Lower leg skin (tissue), 3 donors: ENCODE results near the gene CS.

Source experiments
- CTCF ChIP-seq, 3 donors: fragments of 450-650 bp; IDR thresholded peaks; one replicate each; pipeline ENCODE4 v1.5.1; 2016; ENCODE audit warnings: antibody characterized with exemption in 3 of 3, mild to moderate bottlenecking in 3 of 3, moderate library complexity in 2 of 3
- POLR2A ChIP-seq, 2 donors: fragments of 450-650 bp; IDR thresholded peaks; one replicate each; pipeline ENCODE4 v1.6.1; 2016 to 2017; ENCODE audit warnings: antibody characterized with exemption in 2 of 2, mild to moderate bottlenecking in 1 of 2, moderate library complexity in 1 of 2

GRCh38 chr12:56267443-56268071, 32.6 kb downstream of the CS start:
- no peak for TF ChIP-seq CTCF (IDR thresholded peaks at IDR 0.05)
- no peak for TF ChIP-seq POLR2A (IDR thresholded peaks at IDR 0.05)
